Right lobe of liver (tissue), 4 donors: Measurements from ENCODE around the gene PRKAR1B.

Experiments
- CTCF ChIP-seq, 4 donors: fragments of 200-600 bp in 3 of 4; fragments of 450-650 bp in 1 of 4; IDR thresholded peaks; one replicate each; pipeline versions ENCODE4 v1.5.1 to v1.8.0; 2016 to 2022; ENCODE audit warnings: antibody characterized with exemption in 4 of 4, mild to moderate bottlenecking in 2 of 4
- POLR2A ChIP-seq: fragments of 450-650 bp; IDR thresholded peaks from one replicate; pipeline ENCODE4 v1.6.1; 2017; ENCODE audit warnings: antibody characterized with exemption, mild to moderate bottlenecking
- donor health status: DM: no; HTN: no; CAD: no.
- donor health status: DM: no; HTN: no; CAD: no.
- donor health status: DM: no; HTN: yes; CAD: no.

- TF ChIP-seq CTCF (IDR thresholded peaks at IDR 0.05), result peak in 3 of 4 donors; percentile 8 to 42 (median 10)
- TF ChIP-seq POLR2A, result no peak
These were observed 207.3 kb downstream of the PRKAR1B start, which contains the start of gene PDGFA for GRCh38 chr7:519484-520390.
